ENCODE results near the gene HELZ.

The HELZ gene

DNA sequence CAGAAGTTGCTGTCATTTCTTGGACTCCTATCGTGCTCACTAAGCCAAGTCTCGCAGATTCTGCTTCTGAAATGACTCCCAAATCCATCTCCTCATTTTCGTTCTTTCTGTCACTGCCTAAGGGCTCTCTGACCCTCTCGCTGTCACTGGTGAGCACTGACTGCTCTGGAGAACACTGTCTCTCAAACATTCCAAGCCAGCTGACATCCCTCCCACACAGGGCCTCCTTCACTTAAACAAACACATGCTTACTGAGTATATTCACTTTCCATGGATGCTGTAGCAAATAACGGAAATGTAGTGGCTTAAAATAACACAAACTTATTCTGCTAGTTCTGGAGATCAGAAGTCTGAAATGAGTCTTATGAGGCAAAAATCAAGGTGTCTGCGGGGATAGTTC lies 181.9 kb downstream of the HELZ start:
- Histone ChIP-seq H3K27ac (ENCODE audit: extremely low read depth, low read depth, low read length) (no peak overlapping the region), H3K36me3 (ENCODE audit: control insufficient read depth in 2 of 2, insufficient read depth in 1 of 2, low read length in 2 of 2) (no peaks in the 10 kb centered on the region), H3K4me3 (ENCODE audit: low read depth, low read length) (no peak overlapping the region), H3K4me1 (ENCODE audit: control insufficient read depth, insufficient read depth, low read length) (no peaks in the 10 kb centered on the region), H3K9me3 (ENCODE audit: control insufficient read depth, insufficient read depth, low read depth, low read length) (no peaks in the 10 kb centered on the region)
- CTCF ChIA-PET: interaction anchor here (0.5 to 0.7 kb wide), 2 partner anchors 62 to 294 kb away, joined by 3 to 4 read pairs; no protein-coding TSS in a partner anchor
- POLR2A ChIA-PET: no interaction called here
- TF ChIP-seq, protein P1, sequence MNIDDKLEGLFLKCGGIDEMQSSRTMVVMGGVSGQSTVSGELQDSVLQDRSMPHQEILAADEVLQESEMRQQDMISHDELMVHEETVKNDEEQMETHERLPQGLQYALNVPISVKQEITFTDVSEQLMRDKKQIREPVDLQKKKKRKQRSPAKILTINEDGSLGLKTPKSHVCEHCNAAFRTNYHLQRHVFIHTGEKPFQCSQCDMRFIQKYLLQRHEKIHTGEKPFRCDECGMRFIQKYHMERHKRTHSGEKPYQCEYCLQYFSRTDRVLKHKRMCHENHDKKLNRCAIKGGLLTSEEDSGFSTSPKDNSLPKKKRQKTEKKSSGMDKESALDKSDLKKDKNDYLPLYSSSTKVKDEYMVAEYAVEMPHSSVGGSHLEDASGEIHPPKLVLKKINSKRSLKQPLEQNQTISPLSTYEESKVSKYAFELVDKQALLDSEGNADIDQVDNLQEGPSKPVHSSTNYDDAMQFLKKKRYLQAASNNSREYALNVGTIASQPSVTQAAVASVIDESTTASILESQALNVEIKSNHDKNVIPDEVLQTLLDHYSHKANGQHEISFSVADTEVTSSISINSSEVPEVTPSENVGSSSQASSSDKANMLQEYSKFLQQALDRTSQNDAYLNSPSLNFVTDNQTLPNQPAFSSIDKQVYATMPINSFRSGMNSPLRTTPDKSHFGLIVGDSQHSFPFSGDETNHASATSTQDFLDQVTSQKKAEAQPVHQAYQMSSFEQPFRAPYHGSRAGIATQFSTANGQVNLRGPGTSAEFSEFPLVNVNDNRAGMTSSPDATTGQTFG (tag by site-specific recombination; IDR thresholded peaks at IDR 0.05; ENCODE audit: borderline replicate concordance): no peak
- TF ChIP-seq ZNF174 (tag by site-specific recombination; IDR thresholded peaks at IDR 0.05) (no peak), ZNF239 (tag by site-specific recombination; IDR thresholded peaks at IDR 0.05) (no peak), ZNF777 (tag by site-specific recombination; IDR thresholded peaks at IDR 0.05; ENCODE audit: borderline replicate concordance) (no peak), ZNF354C (tag by site-specific recombination; IDR thresholded peaks at IDR 0.05; ENCODE audit: borderline replicate concordance, low read depth) (no peak), ZFHX2 (tag by site-specific recombination; conservative IDR thresholded peaks at IDR 0.05) (no peak), ZNF433 (tag by site-specific recombination; IDR thresholded peaks at IDR 0.05; ENCODE audit: low read depth) (no peak), ZNF48 (tag by site-specific recombination; IDR thresholded peaks at IDR 0.05) (no peak)
- TF ChIP-seq, protein P2, sequence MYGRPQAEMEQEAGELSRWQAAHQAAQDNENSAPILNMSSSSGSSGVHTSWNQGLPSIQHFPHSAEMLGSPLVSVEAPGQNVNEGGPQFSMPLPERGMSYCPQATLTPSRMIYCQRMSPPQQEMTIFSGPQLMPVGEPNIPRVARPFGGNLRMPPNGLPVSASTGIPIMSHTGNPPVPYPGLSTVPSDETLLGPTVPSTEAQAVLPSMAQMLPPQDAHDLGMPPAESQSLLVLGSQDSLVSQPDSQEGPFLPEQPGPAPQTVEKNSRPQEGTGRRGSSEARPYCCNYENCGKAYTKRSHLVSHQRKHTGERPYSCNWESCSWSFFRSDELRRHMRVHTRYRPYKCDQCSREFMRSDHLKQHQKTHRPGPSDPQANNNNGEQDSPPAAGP (tag by site-specific recombination; IDR thresholded peaks at IDR 0.05): no peak
- TF ChIP-seq, protein P3, sequence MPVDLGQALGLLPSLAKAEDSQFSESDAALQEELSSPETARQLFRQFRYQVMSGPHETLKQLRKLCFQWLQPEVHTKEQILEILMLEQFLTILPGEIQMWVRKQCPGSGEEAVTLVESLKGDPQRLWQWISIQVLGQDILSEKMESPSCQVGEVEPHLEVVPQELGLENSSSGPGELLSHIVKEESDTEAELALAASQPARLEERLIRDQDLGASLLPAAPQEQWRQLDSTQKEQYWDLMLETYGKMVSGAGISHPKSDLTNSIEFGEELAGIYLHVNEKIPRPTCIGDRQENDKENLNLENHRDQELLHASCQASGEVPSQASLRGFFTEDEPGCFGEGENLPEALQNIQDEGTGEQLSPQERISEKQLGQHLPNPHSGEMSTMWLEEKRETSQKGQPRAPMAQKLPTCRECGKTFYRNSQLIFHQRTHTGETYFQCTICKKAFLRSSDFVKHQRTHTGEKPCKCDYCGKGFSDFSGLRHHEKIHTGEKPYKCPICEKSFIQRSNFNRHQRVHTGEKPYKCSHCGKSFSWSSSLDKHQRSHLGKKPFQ (tag by site-specific recombination; IDR thresholded peaks at IDR 0.05): no peak
- TF ChIP-seq, protein P4, sequence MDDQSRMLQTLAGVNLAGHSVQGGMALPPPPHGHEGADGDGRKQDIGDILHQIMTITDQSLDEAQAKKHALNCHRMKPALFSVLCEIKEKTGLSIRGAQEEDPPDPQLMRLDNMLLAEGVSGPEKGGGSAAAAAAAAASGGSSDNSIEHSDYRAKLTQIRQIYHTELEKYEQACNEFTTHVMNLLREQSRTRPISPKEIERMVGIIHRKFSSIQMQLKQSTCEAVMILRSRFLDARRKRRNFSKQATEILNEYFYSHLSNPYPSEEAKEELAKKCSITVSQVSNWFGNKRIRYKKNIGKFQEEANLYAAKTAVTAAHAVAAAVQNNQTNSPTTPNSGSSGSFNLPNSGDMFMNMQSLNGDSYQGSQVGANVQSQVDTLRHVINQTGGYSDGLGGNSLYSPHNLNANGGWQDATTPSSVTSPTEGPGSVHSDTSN (CRISPR knock-in tag; IDR thresholded peaks at IDR 0.05): no peak
- TF ChIP-seq, protein P5, sequence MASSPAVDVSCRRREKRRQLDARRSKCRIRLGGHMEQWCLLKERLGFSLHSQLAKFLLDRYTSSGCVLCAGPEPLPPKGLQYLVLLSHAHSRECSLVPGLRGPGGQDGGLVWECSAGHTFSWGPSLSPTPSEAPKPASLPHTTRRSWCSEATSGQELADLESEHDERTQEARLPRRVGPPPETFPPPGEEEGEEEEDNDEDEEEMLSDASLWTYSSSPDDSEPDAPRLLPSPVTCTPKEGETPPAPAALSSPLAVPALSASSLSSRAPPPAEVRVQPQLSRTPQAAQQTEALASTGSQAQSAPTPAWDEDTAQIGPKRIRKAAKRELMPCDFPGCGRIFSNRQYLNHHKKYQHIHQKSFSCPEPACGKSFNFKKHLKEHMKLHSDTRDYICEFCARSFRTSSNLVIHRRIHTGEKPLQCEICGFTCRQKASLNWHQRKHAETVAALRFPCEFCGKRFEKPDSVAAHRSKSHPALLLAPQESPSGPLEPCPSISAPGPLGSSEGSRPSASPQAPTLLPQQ (tag by site-specific recombination; IDR thresholded peaks at IDR 0.05): no peak

DNA sequence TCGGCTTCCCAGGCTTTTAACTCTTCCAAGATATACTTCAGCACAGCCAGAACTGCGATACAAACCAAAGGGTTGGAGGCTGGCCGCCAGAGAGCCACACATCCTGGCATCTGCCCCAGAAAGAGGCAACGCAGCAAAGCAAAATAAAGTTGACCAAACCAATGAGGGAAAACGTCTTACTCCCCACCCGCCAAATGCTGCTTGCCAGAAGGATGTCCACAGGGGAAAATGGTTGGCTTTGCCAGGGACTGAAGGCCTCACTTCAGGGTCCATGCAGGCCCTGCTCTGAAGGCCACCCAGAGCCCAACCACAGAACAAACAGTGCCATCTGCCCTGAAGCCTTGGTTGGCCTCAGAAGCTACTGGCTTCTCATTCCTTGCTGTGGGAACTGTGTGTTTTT lies 185.6 kb downstream of the HELZ start:
- no peaks in the 10 kb centered on the region for H3K4me1 ChIP-seq (ENCODE audit: control insufficient read depth, insufficient read depth, low read length)
- POLR2A ChIA-PET: no interaction called here
- no peaks in the 10 kb centered on the region for H3K9me3 ChIP-seq (ENCODE audit: control insufficient read depth, insufficient read depth, low read depth, low read length)
- no peak overlapping the region for H3K27ac ChIP-seq (ENCODE audit: extremely low read depth, low read depth, low read length)
- CTCF ChIA-PET: no interaction called here
- H3K36me3 ChIP-seq (ENCODE audit: control insufficient read depth in 2 of 2, insufficient read depth in 1 of 2, low read length in 2 of 2): no peaks in the 10 kb centered on the region
- TF ChIP-seq, protein P6, sequence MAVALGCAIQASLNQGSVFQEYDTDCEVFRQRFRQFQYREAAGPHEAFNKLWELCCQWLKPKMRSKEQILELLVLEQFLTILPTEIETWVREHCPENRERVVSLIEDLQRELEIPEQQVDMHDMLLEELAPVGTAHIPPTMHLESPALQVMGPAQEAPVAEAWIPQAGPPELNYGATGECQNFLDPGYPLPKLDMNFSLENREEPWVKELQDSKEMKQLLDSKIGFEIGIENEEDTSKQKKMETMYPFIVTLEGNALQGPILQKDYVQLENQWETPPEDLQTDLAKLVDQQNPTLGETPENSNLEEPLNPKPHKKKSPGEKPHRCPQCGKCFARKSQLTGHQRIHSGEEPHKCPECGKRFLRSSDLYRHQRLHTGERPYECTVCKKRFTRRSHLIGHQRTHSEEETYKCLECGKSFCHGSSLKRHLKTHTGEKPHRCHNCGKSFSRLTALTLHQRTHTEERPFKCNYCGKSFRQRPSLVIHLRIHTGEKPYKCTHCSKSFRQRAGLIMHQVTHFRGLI (tag by site-specific recombination; IDR thresholded peaks at IDR 0.05): peak; percentile 72; the same call in 1 of the 2 replicates
- TF ChIP-seq SCRT1 (tag by site-specific recombination; IDR thresholded peaks at IDR 0.05; ENCODE audit: borderline replicate concordance): no peak
- no peak overlapping the region for H3K4me3 ChIP-seq (ENCODE audit: low read depth, low read length)
